PFSK-1 (cell line): ENCODE results near the gene MUSK.

ENCODE experiments used
- FOXP2 ChIP-seq: optimal IDR thresholded peaks from 2 replicates; pipeline ENCODE3; 2011; ENCODE audit warnings: borderline replicate concordance, control low read depth, inconsistent platforms; ENCODE audit not compliant: insufficient read depth; ENCODE audit errors: extremely low read length, extremely low read depth
- POLR2AphosphoS5 ChIP-seq: IDR thresholded peaks from 2 replicates; pipeline ENCODE4 v1.6.1; 2012; ENCODE audit warnings: low read depth, mild to moderate bottlenecking, control low read depth, low read length, moderate library complexity
- REST ChIP-seq, 2 experiments: IDR thresholded peaks; 2 replicates each; pipeline versions ENCODE4 v1.6.1 to v1.8.0; 2011 to 2012; ENCODE audit warnings: low read depth in 2 of 2, low read length in 2 of 2, control low read depth in 1 of 2, inconsistent platforms in 1 of 2, mild to moderate bottlenecking in 1 of 2, moderate library complexity in 1 of 2; ENCODE audit not compliant: insufficient read depth in 1 of 2
- SIN3A ChIP-seq: IDR thresholded peaks from 2 replicates; pipeline ENCODE4 v1.6.1; 2012; ENCODE audit warnings: mild to moderate bottlenecking, low read length, moderate library complexity, borderline replicate concordance; ENCODE audit not compliant: insufficient read depth
- TAF1 ChIP-seq: IDR thresholded peaks from 2 replicates; pipeline ENCODE4 v1.6.1; 2012; ENCODE audit warnings: low read length, control low read depth, borderline replicate concordance; ENCODE audit not compliant: insufficient read depth

Gene MUSK

GRCh38 chr9:110703669-110704068, 35.1 kb downstream of the MUSK start:
- TF ChIP-seq TAF1 (no peak), FOXP2 (no peak), POLR2AphosphoS5 (no peak), REST (IDR thresholded peaks at IDR 0.05; ENCODE audit: insufficient read depth in 1 of 2, low read depth in 2 of 2, low read length in 2 of 2) (no peak), SIN3A (no peak)

GRCh38 chr9:110707419-110707818, 38.8 kb downstream of the MUSK start:
- TF ChIP-seq SIN3A (no peak), FOXP2 (no peak), REST (IDR thresholded peaks at IDR 0.05; ENCODE audit: insufficient read depth in 1 of 2, low read depth in 2 of 2, low read length in 2 of 2) (no peak), POLR2AphosphoS5 (no peak), TAF1 (no peak)

GRCh38 chr9:110710420-110710819, 41.8 kb downstream of the MUSK start:
- TF ChIP-seq POLR2AphosphoS5 (no peak), FOXP2 (no peak), TAF1 (no peak), SIN3A (no peak), REST (IDR thresholded peaks at IDR 0.05; ENCODE audit: insufficient read depth in 1 of 2, low read depth in 2 of 2, low read length in 2 of 2) (no peak)

GRCh38 chr9:110712955-110713354, 44.4 kb downstream of the MUSK start:
- no peak for TF ChIP-seq SIN3A
- no peak for TF ChIP-seq FOXP2
- no peak for TF ChIP-seq REST (IDR thresholded peaks at IDR 0.05; ENCODE audit: insufficient read depth in 1 of 2, low read depth in 2 of 2, low read length in 2 of 2)
- no peak for TF ChIP-seq POLR2AphosphoS5
- TF ChIP-seq TAF1 = no peak

GRCh38 chr9:110714314-110714713, 45.7 kb downstream of the MUSK start:
- no peak for TF ChIP-seq SIN3A
- TF ChIP-seq REST (IDR thresholded peaks at IDR 0.05; ENCODE audit: insufficient read depth in 1 of 2, low read depth in 2 of 2, low read length in 2 of 2) = no peak
- TF ChIP-seq FOXP2 = no peak
- TF ChIP-seq POLR2AphosphoS5 = no peak
- no peak for TF ChIP-seq TAF1
